Central memory CD8-positive, alpha-beta T cell (primary cell): ENCODE measurements around the gene IRF5.
"Not testable (repeated sequence)": the region's sequence is repeated elsewhere in the genome, so short reads cannot be mapped to it uniquely, and the experiment has no call there.

Experiments used
- ATAC-seq: fragments of 150-1000 bp; cut with Tn5 transposase; replicated peaks from 2 replicates; pipeline ENCODE4 v1.10.0; 2022; ENCODE audit warnings: mild to moderate bottlenecking, moderate FRiP score, moderate number of reproducible peaks; ENCODE audit not compliant: poor library complexity, severe bottlenecking; ENCODE audit errors: extremely low read depth
- DNase-seq, 2 donors: peaks; one replicate each; pipeline ENCODE4 v3.0.0; 2021; ENCODE audit warnings: low spot score in 2 of 2
- H3K27ac Mint-ChIP-seq: one replicate; pipeline ENCODE4 v1.8.0; 2022; ENCODE audit warnings: low read depth, mild to moderate bottlenecking, moderate library complexity, mixed read lengths
- H3K27me3 Mint-ChIP-seq: one replicate; pipeline ENCODE4 v1.8.0; 2022; ENCODE audit warnings: mixed read lengths
- H3K36me3 Mint-ChIP-seq: one replicate; pipeline ENCODE4 v1.8.0; 2022; ENCODE audit warnings: mild to moderate bottlenecking, moderate library complexity, mixed read lengths; ENCODE audit not compliant: insufficient read depth
- H3K4me1 Mint-ChIP-seq: one replicate; pipeline ENCODE4 v1.8.0; 2022; ENCODE audit warnings: mixed read lengths
- H3K4me3 Mint-ChIP-seq: one replicate; pipeline ENCODE4 v1.8.0; 2022; ENCODE audit warnings: mild to moderate bottlenecking, moderate library complexity, mixed read lengths
- H3K9me3 Mint-ChIP-seq: one replicate; pipeline ENCODE4 v1.8.0; 2022; ENCODE audit warnings: mixed read lengths

Gene IRF5

GRCh38 chr7:128941323-128941890 is 3.7 kb downstream of the IRF5 start:
- Mint-ChIP-seq H3K4me1 (peaks cover 28% of the 10 kb centered on the region), H3K36me3 (peaks cover 5% of the 10 kb centered on the region), H3K27me3 (peaks cover 22% of the 10 kb centered on the region), H3K9me3 (no peaks in the 10 kb centered on the region), H3K4me3 (peak overlapping the region; percentile 50), H3K27ac (no peak overlapping the region)
- DNase-seq (no peak), ATAC-seq (no peak)

- no peak for ATAC-seq
- H3K9me3 Mint-ChIP-seq, result no peaks in the 10 kb centered on the region
- H3K36me3 Mint-ChIP-seq, result peaks cover 5% of the 10 kb centered on the region
- no peak overlapping the region for H3K4me3 Mint-ChIP-seq
- H3K27me3 Mint-ChIP-seq, result peaks cover 16% of the 10 kb centered on the region
- peaks cover 26% of the 10 kb centered on the region for H3K4me1 Mint-ChIP-seq
- no peak overlapping the region for H3K27ac Mint-ChIP-seq
- DNase-seq, result no peak
These were observed 4.3 kb downstream of the IRF5 start for GRCh38 chr7:128941946-128942526.

DNA sequence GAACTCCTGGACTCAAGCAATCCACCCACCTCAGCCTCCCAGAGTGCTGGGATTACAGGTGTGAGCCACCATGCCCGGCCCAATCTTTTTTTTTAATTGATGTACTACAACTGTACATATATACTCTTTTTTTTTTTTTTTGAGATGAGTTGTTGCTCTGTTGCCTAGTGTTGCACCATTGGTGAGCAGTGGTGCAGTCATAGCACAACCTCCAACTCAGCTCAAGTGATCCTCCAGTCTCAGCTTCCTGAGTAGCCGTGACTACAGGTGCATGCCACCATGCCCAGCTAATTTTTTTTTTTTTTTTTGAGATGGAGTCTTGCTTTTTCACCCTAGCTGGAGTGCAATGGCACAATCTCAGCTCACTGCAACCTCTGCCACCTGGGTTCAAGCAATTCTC is 5.5 kb downstream of the IRF5 start:
- H3K9me3 Mint-ChIP-seq, DNase-seq, ATAC-seq: not testable (repeated sequence)

GRCh38 chr7:128944487-128945236 is 6.9 kb downstream of the IRF5 start:
- ATAC-seq (no peak), DNase-seq (no peak)
- H3K9me3 Mint-ChIP-seq, result no peaks in the 10 kb centered on the region
- peaks cover 7% of the 10 kb centered on the region for H3K36me3 Mint-ChIP-seq
- H3K27ac Mint-ChIP-seq, result no peak overlapping the region
- H3K4me3 Mint-ChIP-seq, result no peak overlapping the region
- H3K27me3 Mint-ChIP-seq, result no peaks in the 10 kb centered on the region
- H3K4me1 Mint-ChIP-seq, result peaks cover 16% of the 10 kb centered on the region

More for the DNA sequence above, 5.5 kb downstream of the IRF5 start:
- not testable (repeated sequence) for H3K4me3 Mint-ChIP-seq, H3K27me3 Mint-ChIP-seq, H3K27ac Mint-ChIP-seq, H3K36me3 Mint-ChIP-seq
- H3K4me1 Mint-ChIP-seq, result peaks cover 22% of the 10 kb centered on the region

- Mint-ChIP-seq H3K9me3 (no peaks in the 10 kb centered on the region), H3K36me3 (peaks cover 9% of the 10 kb centered on the region), H3K27me3 (no peaks in the 10 kb centered on the region), H3K27ac (no peak overlapping the region), H3K4me1 (peaks cover 8% of the 10 kb centered on the region), H3K4me3 (no peak overlapping the region)
- ATAC-seq (no peak), DNase-seq (no peak)
These were observed 8.1 kb downstream of the IRF5 start for GRCh38 chr7:128945668-128946366.

DNA sequence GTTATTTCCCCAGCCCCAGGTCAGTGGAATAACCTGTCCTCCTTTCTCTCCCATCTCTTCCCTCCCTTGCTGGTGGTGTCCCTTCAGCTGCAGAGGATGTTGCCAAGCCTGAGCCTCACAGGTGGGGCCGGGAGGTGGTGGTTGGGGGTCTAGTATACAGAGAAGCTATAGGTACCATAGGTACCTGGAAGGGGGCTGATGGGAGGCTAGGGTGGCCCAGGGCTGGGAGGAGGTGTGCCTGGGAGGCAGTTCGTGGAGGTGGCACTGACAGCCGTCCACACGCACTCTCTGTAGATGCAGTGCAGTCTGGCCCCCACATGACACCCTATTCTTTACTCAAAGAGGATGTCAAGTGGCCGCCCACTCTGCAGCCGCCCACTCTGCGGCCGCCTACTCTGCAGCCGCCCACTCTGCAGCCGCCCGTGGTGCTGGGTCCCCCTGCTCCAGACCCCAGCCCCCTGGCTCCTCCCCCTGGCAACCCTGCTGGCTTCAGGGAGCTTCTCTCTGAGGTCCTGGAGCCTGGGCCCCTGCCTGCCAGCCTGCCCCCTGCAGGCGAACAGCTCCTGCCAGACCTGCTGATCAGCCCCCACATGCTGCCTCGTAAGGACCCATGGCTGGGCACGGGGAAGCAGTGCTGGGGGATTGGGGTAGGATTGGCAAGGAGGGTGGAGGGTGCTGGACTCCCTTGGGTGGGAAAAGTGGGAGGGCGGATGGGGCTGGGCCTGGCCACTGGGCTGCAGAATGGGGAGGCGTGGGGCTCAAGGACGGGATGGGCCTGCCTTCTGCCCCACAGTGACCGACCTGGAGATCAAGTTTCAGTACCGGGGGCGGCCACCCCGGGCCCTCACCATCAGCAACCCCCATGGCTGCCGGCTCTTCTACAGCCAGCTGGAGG is 9.5 kb downstream of the IRF5 start:
- peaks cover 10% of the 10 kb centered on the region for H3K36me3 Mint-ChIP-seq
- DNase-seq, result no peak
- no peak overlapping the region for H3K27ac Mint-ChIP-seq
- H3K4me1 Mint-ChIP-seq, result no peaks in the 10 kb centered on the region
- H3K27me3 Mint-ChIP-seq, result no peaks in the 10 kb centered on the region
- no peak overlapping the region for H3K4me3 Mint-ChIP-seq
- H3K9me3 Mint-ChIP-seq, result no peaks in the 10 kb centered on the region
- ATAC-seq, result no peak

DNA sequence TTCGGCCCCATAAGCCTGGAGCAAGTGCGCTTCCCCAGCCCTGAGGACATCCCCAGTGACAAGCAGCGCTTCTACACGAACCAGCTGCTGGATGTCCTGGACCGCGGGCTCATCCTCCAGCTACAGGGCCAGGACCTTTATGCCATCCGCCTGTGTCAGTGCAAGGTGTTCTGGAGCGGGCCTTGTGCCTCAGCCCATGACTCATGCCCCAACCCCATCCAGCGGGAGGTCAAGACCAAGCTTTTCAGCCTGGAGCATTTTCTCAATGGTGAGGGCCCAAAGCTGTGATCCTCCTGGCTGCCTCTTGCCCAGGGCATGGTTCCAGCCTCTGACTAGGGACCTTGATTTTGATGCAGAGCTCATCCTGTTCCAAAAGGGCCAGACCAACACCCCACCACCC is 10.1 kb downstream of the IRF5 start:
- DNase-seq (no peak), ATAC-seq (no peak)
- H3K9me3 Mint-ChIP-seq, result no peaks in the 10 kb centered on the region
- peaks cover 14% of the 10 kb centered on the region for H3K36me3 Mint-ChIP-seq
- no peak overlapping the region for H3K27ac Mint-ChIP-seq
- H3K4me1 Mint-ChIP-seq, result no peaks in the 10 kb centered on the region
- H3K4me3 Mint-ChIP-seq, result no peak overlapping the region
- no peaks in the 10 kb centered on the region for H3K27me3 Mint-ChIP-seq

- H3K4me1 Mint-ChIP-seq, result no peaks in the 10 kb centered on the region
- ATAC-seq (no peak), DNase-seq (no peak)
- no peaks in the 10 kb centered on the region for H3K27me3 Mint-ChIP-seq
- no peak overlapping the region for H3K4me3 Mint-ChIP-seq
- no peak overlapping the region for H3K27ac Mint-ChIP-seq
- no peaks in the 10 kb centered on the region for H3K9me3 Mint-ChIP-seq
- H3K36me3 Mint-ChIP-seq, result peaks cover 16% of the 10 kb centered on the region
These were observed 10.7 kb downstream of the IRF5 start for GRCh38 chr7:128948312-128948973.

- Mint-ChIP-seq H3K27ac (no peak overlapping the region), H3K27me3 (no peaks in the 10 kb centered on the region), H3K36me3 (peaks cover 18% of the 10 kb centered on the region), H3K4me1 (no peaks in the 10 kb centered on the region), H3K4me3 (no peak overlapping the region), H3K9me3 (no peaks in the 10 kb centered on the region)
- DNase-seq (no peak), ATAC-seq (no peak)
These were observed 11.4 kb downstream of the IRF5 start for GRCh38 chr7:128948976-128949760.

DNA sequence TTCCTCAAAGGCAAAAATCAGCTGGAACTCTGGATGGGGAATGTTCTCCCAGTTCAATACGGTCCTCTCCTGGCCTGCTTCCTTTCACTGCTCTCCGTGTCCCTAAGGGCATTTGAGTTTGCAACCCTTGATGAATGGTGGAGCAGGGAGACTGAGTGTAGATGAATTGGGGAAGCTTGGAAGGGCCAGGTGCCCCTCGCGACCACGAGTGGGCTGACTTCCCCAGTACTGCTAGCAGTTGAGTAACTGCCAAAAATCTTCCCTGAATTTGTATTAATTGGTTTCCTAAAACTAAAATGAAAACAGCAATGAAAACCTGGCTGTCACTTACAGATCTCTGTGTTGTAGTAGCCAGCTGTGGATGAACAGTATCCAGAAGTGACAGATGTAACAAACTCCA is 13.6 kb downstream of the IRF5 start:
- H3K27ac Mint-ChIP-seq, result no peak overlapping the region
- no peak overlapping the region for H3K4me3 Mint-ChIP-seq
- H3K36me3 Mint-ChIP-seq, result peaks cover 31% of the 10 kb centered on the region
- ATAC-seq (no peak), DNase-seq (no peak)
- H3K4me1 Mint-ChIP-seq, result no peaks in the 10 kb centered on the region
- H3K27me3 Mint-ChIP-seq, result no peaks in the 10 kb centered on the region
- H3K9me3 Mint-ChIP-seq, result no peaks in the 10 kb centered on the region

GRCh38 chr7:128954150-128954549 is 16.4 kb downstream of the IRF5 start:
- Mint-ChIP-seq H3K4me1 (no peaks in the 10 kb centered on the region), H3K27ac (peak overlapping the region; percentile 16), H3K27me3 (no peaks in the 10 kb centered on the region), H3K36me3 (peaks cover 49% of the 10 kb centered on the region), H3K9me3 (no peaks in the 10 kb centered on the region), H3K4me3 (no peak overlapping the region)
- no peak for DNase-seq
- ATAC-seq, result no peak
